ENCODE measurements around the gene GPX2.

DNA sequence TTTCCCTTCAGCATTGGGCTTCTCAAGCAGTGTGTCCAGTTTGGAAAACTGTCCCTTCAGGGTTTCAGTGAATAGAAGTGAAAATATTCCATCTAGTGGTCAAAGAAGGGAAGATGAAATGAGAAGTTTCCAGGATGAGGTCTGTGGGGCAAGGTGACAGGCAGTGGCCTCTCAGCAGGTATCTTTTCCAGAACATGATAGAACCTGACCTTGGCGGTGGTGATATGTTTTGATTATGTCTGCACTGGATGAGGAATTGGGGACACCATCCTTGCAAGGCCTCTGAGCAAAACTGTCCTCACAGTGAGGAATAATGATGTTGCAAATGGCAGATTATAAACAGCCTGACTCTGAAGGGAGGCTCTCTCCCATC is 4.7 kb downstream of the GPX2 start:
- TF ChIP-seq POLR2A (IDR thresholded peaks at IDR 0.05) = no peak
- TF ChIP-seq, protein P1, sequence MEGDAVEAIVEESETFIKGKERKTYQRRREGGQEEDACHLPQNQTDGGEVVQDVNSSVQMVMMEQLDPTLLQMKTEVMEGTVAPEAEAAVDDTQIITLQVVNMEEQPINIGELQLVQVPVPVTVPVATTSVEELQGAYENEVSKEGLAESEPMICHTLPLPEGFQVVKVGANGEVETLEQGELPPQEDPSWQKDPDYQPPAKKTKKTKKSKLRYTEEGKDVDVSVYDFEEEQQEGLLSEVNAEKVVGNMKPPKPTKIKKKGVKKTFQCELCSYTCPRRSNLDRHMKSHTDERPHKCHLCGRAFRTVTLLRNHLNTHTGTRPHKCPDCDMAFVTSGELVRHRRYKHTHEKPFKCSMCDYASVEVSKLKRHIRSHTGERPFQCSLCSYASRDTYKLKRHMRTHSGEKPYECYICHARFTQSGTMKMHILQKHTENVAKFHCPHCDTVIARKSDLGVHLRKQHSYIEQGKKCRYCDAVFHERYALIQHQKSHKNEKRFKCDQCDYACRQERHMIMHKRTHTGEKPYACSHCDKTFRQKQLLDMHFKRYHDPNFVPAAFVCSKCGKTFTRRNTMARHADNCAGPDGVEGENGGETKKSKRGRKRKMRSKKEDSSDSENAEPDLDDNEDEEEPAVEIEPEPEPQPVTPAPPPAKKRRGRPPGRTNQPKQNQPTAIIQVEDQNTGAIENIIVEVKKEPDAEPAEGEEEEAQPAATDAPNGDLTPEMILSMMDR (IDR thresholded peaks at IDR 0.05) = peak in 1 of 4 experiments; percentile 35
- no peak for TF ChIP-seq POLR2AphosphoS5 (IDR thresholded peaks at IDR 0.05)
